Anterior cingulate cortex (tissue), 58 donors: ENCODE data around the gene MXRA8.
A peak's percentile ranks its signal among the peaks of the same experiment; 100 is the strongest.
"Not testable (repeated sequence)": the region's sequence is repeated elsewhere in the genome, so short reads cannot be mapped to it uniquely, and the experiment has no call there.

ENCODE experiments used
- DNase-seq, 58 donors: peaks; one replicate each; lab custom pipeline; 2025; lab: John Stamatoyannopoulos, UW

Gene MXRA8

DNA sequence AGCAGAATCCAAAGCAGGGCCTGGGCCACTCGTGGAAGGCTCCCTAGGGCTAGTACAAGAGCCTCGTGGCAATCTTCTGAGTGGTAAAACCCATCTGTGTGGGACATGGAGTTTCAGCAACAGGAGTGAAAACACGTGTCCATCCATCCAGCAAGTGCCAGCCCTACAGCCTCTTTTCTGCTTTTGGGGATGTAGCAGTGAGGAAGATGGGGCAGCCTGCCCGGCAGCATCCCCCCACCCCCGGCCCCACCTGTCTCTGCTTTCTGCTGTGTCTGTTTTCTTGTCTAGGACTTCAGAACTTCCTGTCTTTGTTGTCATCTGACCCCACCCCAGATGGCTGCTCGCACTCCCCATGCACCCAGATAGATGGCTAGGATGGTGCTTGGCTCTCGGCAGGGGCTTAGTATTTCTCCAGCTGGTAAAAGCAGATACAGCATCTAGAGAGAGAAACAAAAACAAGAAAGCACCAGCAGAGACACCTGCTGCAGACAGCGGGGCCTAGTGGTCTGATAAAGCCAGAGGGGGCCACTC lies 32.2 kb downstream of the MXRA8 start:
- DNase-seq = no peak

DNA sequence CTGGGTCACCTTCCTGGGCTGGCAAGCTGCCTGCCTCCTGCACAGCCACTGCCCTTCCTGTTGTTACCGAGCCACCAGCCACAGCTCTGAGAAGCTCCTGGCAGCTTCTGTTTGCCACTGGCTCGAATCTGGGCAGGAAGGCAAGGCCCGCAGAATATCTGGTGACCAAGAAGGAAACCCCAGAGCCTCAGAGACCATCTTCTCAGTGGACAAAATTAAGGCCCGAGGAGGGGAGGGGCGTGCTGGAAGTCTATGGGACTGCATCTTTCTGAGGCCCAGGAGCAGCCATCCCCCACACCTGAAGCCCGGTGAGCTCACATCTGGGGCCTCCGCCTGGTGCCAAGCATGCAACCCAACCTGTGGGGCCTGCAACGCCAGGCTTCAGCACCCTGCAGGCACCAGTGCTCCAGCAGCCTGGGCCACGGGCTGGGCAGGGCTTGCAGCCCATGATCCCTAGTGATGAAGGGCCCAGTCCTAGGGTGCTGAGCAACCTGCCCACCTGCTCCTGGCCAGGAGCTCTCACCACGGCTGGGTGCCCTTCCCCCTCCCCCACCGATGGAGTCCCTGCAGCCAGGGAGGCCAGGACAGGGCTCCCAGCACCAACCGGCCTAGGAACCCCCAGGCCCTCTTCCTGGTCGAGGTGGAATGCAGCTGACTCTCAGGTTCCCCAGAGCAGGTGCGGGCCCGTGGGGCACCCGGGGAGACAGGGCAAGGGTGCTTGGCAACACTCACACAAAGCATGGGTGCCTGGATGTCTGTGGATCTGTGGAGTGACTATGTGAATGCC lies 32.9 kb downstream of the MXRA8 start:
- DNase-seq = no peak

DNA sequence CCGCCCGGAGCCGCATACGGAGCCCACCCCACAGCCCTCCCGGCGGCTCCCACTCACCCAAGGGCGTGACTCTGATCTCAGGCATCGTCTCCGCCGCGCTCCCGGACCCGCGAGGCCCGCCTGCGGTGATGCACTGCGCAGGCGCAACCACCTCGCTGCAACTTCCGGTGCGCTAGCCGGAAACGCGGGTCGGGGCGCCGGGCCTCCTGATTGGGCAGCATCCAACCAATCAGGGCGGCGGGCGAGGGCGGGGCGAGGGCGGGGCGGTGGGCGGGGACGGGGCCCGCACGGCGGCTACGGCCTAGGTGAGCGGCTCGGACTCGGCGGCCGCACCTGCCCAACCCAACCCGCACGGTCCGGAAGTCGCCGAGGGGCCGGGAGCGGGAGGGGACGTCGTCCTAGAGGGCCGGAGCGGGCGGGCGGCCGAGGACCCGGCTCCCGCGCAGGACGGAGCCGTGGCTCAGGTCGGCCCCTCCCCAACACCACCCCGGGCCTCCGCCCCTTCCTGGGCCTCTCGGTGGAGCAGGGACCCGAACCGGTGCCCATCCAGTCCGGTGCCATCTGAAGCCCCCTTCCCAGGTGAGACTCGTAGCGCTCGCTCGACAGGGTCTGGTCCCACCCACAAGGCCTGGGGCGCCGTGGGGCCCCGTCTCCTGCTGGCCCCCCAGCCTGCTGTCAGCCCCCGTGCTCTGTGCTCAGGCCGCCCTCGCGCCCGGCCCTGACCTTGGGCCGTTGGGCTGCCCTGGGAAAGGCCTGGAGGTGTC lies 33.6 kb downstream of the MXRA8 start, which contains the start of the genes CPTP and INTS11:
Gene CPTP, plus strand, starts transcription at position 279 of the 764 bp plus-strand sequence. CDS start 2,109 bp downstream, outside the sequence.
Gene INTS11, minus strand, starts transcription at position 137 of the 764 bp plus-strand sequence. Its CDS starts 52 bp downstream, at position 85.
- peak in 57 of 58 donors; percentile 43 to 92 (median 87) for DNase-seq

DNA sequence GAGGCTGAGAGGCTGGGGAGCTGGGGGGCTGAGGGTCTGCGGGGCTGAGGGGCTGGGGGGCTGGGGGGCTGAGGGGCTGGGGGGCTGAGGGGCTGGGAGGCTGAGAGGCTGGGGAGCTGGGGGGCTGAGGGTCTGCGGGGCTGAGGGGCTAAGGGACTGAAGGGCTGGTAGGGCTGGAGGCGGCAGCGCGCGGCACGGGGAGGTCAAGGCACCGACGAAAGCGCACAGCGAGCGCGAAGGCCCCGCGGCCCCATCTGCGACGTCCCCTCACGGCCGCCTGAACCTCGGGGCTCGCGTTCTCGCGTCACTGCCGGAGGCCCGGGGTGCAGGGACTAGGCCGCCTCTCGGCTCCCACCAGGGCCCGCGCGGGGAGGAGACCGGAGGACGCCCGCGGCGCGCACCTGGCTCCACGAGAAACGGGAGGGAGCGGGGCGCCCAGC lies 34.3 kb downstream of the MXRA8 start:
- no peak for DNase-seq

DNA sequence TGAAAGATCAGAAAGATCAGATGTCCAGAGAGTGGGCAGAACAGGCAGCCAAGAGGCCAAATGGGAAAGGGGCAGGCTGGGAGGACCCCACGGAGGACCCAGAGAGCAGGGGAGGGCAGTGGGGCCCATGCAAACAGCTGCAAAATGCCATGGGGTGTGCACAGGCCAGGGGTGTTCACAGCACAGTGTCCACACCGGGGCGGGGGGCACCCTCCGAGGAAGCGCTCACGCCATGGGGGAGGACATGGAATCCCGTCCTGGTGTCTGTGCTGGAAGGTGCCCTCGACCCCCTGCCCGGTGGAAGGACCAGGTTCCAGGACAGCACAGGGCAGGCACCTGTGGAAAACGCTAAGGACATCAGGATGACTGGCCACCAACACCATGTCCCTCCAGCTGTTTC lies 35.4 kb downstream of the MXRA8 start:
- DNase-seq = no peak

DNA sequence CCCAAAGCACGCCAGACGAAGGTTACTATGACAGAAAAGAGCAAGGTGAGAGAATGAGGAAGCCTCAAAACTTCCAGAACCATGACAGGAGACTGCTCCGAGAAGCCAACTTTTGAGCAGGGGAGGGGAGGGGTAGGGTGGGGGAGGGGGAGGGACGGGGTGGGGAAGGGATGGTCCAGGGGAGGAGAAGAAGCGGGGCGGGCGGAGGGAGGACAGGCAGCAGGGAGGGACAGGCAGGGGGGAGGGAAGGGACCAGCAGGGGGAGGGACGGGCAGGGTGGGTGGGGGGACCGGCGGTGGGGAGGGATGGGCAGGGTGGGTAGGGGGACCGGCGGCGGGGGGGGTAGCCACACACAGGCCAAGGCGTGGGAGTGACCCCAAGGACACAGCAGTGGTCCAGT lies 35.9 kb downstream of the MXRA8 start:
- no peak for DNase-seq

DNA sequence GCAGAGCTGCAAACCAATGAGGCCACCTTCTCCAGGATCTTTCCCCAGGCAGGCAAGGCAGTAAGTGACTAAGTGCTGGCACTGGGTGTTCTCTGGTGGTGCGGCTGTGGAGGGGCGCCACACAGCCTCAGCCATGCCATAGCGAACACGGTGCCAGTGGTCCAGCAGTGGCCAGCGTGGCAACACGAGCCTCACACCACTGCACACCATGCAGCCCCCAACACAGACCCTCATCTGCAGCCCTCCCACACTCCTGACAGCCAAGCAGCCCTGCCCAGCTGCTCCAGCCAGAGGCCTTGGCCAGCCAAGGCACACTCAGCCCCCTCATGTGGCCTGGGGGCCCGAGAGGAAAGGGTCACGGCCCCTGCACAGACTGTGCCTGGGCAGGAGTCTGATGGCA lies 36.9 kb downstream of the MXRA8 start:
- DNase-seq = no peak

DNA sequence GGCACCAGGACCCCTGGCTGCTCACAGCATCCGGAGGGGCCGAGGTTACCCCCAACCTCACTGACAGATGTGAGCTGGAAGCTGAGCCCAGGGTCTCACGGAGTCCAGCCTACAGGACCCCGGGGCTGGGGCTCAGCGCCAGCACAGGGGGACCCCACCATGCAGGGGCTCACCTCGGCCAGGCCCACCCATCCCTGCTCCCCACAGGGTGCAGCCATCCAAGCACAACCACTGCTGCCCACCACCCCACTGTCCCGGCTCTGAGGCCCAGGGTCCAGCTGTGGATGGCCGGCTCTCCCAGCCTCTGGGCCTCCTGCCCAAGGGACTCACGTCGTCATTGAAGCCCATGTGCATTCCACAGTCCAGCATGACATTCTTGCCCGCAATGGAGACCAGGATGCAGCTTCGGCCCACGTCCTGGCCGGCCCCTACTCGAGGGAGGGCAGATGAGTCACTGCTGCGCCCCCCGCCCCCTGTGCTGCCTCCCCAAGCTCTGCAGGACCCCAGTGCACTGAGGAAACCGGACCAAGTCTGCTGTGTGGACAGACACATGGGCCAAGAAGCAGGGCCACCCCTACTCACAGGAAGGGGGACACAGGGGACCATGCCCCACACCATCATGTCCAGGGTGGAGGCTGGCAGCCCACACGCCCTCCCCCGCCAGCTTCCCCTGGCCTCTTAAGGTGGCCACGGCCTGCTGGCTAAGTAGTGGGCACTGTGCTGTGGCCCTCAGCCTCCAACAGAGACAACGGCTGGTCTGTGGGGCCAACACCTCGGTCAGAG lies 37.5 kb downstream of the MXRA8 start:
- DNase-seq = no peak

DNA sequence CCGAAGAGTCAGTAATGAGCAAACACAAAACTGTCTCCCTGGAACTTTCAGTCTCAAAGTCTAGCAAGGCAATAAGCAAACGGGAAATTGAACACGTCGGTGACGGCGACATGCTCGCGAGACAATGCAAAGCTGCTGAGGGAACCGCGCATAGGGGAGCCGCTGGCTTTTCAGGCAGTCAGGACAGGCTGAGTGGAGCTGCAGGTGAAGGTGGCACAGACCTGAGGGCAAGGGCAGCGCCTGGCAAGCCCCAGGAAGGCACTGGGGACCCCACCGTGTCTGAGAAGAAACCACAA lies 38.8 kb downstream of the MXRA8 start:
- DNase-seq = no peak

DNA sequence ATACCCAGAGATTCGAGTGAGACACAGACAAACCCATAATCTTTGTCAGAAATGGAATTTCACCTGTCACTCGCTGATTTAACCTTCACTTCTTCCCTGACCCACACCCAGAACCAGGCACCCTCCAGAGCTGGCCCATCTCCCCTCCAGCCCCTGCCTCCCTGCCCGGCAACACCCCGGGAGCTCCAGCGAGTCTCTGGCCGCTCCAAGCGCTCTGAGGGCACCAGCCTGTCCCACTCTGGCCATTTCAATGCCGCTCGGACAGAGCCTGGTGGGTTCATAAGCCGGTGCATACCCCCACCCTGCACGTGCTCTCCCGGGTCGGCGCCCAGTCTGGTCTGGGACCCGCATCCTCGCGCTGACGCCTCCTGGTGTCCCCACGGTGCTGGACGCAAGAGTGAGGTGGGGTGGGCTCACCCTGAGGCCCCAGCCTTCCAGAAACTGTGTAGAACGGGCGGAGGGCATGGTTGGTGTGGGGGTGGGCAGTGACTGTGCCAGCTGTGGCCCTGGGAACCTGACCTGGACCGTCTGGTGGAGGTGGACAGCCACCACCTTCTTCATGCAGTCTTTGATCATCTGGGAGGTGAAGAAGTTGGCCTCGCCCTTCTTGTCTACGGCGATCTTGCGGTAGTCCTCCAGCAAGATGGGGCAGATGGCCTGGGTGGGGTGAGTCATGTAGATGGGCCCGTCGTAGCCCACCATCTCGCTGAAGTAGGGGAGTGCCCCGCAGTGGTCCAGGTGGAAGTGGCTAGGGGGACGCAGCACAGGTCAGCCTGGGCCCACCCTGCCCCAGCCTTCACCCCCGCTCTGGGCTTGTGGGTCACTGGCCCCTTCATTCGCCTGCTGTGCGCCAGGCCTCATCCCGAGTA lies 39.3 kb downstream of the MXRA8 start:
- no peak for DNase-seq

DNA sequence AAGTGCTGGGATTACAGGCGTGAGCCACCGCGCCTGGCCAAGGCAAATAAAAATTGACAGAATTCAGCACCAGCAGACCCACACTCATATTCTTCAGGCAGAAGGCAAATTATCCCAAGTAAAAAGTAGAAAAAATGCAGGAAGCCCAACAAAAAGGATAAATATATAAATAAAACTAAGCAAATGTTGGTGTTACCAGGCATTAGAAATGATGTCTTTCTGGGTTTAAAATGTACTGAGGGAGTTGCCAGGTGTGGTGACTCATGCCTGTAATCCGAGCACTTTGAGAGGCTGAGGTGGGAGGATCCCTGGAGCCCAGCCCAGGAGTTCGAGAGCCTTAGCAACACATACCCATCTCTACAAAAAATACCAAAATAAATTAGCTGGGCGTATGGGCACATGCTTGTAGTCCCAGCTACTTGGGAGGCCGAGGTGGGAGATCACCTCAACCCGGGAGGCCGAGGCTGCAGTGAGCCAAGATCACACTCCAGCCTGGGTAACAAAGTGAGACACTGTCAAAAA lies 40.2 kb downstream of the MXRA8 start:
- DNase-seq = peak in 33 of 58 donors; percentile 7 to 73 (median 37)

DNA sequence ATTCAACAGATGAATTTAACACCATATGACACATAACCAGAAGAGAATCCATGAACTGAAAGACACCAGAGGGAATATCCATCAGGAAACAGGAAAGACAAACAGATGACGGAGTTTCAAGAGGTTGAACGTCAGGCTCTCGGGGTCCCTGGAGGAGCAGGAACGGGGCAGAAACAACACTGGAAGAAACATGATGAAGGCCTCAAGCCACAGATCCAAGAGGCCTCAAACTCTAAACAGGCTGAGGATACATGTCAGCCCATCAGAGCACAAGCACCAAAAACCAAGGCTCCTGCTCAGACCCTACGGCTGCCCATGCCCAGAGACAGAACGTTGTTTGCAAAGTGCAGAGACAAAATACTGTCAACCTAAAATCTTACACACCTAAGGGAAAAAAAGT lies 40.9 kb downstream of the MXRA8 start:
- no peak for DNase-seq

DNA sequence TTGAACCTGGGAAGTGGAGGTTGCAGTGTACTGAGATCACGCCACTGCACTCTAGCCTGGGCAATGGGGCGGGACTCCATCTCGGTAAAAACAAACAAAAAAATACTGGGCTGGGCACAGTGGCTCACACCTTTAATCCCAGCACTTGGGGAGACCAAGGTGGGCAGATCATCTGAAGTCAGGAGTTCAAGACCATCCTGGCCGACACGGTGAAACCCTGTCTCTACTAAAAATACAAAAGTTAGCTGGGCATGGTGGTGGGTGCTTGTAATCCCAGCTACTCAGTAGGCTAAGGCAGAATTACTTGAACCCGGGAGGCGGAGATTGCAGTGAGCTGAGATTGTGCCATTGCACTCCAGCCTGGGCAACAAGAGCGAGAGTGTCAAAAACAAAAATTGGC lies 42.2 kb downstream of the MXRA8 start:
- DNase-seq = not testable (repeated sequence)

DNA sequence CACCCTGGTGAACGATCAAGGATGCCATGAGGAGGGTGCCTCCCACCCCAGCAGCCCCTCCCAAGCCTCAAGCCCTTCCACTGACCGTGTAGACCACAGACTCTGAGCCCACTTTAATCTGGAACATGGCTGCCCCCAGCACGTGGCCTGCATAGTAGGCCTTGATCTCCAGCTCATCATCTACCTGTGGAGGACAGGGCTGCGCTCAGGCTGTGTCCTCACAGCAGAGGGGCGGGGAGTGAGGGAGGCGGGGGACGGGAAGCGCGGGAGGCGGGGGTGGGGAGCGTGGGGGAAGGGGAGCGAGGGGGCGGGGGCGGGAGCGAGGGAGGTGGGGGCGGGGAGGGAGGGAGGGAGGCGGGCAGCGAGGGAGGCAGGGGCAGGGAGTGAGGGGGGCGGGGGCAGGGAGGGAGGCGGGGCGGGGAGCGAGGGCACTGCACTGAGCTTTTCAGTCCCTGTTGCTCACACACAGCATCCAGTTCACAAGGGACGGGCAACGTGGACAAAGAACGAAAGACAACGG lies 42.9 kb downstream of the MXRA8 start:
- DNase-seq = no peak

DNA sequence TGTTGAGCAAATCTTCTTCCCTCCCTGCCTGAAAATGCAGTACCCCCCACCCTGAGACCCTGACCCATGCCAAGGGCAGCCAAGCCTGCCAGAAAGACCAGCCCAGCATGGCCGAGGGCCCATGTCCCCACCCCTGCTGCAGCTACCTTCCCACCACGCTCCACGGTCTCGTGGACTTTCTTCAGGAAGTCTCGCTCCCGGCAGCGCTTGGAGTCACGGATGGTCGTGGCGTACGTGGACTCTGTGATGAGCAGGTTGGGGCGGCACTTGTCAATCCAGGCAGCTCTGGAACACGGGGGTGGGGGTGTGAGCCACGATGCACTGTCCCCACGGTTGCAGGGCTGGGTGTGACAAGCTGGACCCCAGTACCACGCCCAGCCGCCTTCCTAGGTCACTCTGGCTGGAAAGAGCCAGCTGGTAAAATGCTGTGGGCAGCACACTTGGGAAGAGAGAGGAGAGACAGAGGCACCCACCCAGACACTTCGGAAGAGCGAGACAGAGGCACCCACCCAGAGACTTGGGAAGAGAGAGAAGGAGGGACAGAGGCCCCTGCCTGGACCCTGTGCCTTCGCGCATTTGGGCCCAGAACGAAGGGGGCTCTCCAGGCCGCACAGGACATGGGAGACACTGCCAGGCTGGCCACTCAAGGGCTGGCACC lies 43.5 kb downstream of the MXRA8 start:
- no peak for DNase-seq

DNA sequence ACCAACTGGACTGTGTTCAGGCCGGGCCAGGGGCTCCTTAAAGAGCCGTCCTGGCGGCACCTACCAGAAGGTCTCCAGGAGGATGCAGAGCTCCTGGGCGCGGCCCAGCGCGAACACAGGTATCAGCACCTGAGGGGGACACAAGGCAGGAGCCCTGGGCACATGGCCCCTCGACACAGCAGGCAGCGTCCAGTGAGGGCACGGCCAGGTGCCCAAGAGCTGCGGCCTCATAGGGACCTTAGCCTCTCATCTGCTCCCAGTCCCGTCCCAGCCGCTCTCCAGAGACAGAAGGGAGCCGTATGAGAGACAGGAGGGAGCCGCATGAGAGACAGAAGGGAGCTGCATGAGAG lies 44.1 kb downstream of the MXRA8 start:
- DNase-seq = no peak

DNA sequence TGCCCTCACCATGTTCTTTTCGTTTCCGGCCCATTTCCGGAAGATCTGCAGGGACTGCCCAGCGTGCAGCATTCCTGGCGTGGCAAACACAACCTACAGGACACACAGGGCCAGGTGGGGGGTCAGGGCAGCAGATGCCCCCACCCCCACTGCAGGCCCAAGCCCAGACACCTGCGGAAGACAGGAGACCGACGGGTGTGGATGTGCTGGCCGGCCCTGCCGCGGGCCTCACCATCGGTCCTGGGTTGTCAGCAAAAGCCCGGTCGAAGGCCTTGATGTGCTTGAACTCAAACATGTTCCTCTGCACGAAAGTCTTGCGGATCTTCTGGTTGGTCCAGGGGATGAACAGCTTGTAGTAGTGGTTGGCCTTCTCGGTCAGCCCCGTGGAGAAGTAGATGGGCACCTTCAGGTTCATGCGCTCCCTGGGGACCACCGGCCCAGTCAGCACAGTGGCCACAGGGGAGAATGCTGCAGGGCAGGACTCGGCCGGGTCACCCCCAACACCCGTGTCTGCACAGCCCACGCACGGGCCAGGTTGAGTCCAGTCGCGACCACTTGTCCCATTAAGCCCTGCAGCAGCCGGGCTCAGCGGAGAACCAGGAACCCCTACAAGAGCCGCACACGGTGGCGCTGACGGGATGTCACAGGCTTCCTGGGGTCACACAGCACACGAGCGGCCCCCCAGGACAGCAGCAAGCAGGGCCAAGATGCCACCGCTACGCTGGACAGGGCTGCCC lies 44.7 kb downstream of the MXRA8 start:
- no peak for DNase-seq
